Measurements from ENCODE around the gene SCLY.

DNA sequence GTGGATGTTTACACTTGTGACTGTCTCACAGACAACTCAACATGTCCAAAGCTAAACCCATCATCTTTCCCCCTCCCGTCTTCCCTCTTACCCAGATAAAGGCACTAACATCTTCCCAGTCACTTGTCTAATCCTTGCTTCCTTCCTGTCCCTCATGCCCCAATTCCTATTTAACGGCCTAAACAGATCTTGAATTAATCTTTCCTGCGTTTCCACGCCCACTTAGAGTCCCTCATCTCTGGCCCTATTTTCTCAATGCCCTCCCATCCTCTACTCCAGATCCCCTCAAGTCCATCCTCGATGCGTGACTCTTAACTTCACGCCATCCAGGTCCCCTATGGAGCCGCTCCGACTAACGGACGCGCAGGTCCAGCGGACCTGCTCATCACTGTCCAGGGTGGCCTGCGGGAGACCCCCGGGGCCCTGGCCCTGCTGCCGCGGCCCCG lies 682 bp upstream of the SCLY start:
- TF ChIP-seq POLR2A (IDR thresholded peaks at IDR 0.05), result no peak
- TF ChIP-seq, protein P1, sequence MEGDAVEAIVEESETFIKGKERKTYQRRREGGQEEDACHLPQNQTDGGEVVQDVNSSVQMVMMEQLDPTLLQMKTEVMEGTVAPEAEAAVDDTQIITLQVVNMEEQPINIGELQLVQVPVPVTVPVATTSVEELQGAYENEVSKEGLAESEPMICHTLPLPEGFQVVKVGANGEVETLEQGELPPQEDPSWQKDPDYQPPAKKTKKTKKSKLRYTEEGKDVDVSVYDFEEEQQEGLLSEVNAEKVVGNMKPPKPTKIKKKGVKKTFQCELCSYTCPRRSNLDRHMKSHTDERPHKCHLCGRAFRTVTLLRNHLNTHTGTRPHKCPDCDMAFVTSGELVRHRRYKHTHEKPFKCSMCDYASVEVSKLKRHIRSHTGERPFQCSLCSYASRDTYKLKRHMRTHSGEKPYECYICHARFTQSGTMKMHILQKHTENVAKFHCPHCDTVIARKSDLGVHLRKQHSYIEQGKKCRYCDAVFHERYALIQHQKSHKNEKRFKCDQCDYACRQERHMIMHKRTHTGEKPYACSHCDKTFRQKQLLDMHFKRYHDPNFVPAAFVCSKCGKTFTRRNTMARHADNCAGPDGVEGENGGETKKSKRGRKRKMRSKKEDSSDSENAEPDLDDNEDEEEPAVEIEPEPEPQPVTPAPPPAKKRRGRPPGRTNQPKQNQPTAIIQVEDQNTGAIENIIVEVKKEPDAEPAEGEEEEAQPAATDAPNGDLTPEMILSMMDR (IDR thresholded peaks at IDR 0.05), result no peak
- TF ChIP-seq POLR2AphosphoS5 (IDR thresholded peaks at IDR 0.05; ENCODE audit: insufficient read depth in 1 of 2, low read depth in 1 of 2), result no peak

Data from vagina (tissue), 2 donors.